NCI-H82 treated with DMSO at 0.1 percent for 48 hours (cell line): ENCODE measurements around the gene C5AR2.
"Not testable (repeated sequence)": the region's sequence is repeated elsewhere in the genome, so short reads cannot be mapped to it uniquely, and the experiment has no call there.

ENCODE experiments used
- DNase-seq: peaks from one replicate; lab custom pipeline; 2025; ENCODE audit not compliant: unreplicated experiment; lab: John Stamatoyannopoulos, UW

The C5AR2 gene

GRCh38 chr19:47384533-47384932 lies 52.6 kb downstream of the C5AR2 start:
- not testable (repeated sequence) for DNase-seq

GRCh38 chr19:47386582-47386981 lies 54.6 kb downstream of the C5AR2 start:
- DNase-seq: not testable (repeated sequence)

GRCh38 chr19:47387623-47388022 lies 55.6 kb downstream of the C5AR2 start:
- not testable (repeated sequence) for DNase-seq

- not testable (repeated sequence) for DNase-seq
Observed at GRCh38 chr19:47388721-47389120, 56.7 kb downstream of the C5AR2 start.

- DNase-seq: no peak
Observed at GRCh38 chr19:47389150-47389556, 57.2 kb downstream of the C5AR2 start.

- no peak for DNase-seq
Observed at GRCh38 chr19:47390533-47391488, 58.8 kb downstream of the C5AR2 start.

GRCh38 chr19:47391510-47392223 lies 59.7 kb downstream of the C5AR2 start:
- peak; percentile 38 for DNase-seq
